Peyer's patch (tissue), 4 donors: ENCODE data around the gene TK1. TPM values are rescaled to one million over a fixed set of nuclear protein-coding genes. Genes with fewer than 3 reads are reported as not detected.

Source experiments
- DNase-seq, 3 donors: peaks; one replicate each; pipeline ENCODE4 v3.0.0-alpha.2; 2017 to 2019
- H3K27ac ChIP-seq, 4 donors: fragments of 200-600 bp; sonication (generic); one replicate each; pipeline ENCODE4 v1.5.1; 2016 to 2019
- H3K27me3 ChIP-seq, 2 donors: fragments of 200-600 bp; sonication (generic); one replicate each; pipeline ENCODE4 v1.5.1; 2019
- H3K36me3 ChIP-seq, 3 donors: fragments of 200-600 bp; sonication (generic); one replicate each; pipeline ENCODE4 v1.5.1; 2016 to 2019
- H3K4me1 ChIP-seq, 4 donors: fragments of 200-600 bp; sonication (generic); one replicate each; pipeline ENCODE4 v1.5.1; 2016 to 2019
- H3K4me3 ChIP-seq, 4 donors: fragments of 200-600 bp; sonication (generic); 1 replicate in 3 of 4; 2 replicates in 1 of 4; pipeline ENCODE4 v1.5.1; 2016 to 2019; ENCODE audit warnings: mild to moderate bottlenecking in 1 of 4
- H3K9me3 ChIP-seq, 4 donors: fragments of 200-600 bp; sonication (generic); one replicate each; pipeline ENCODE4 v1.5.1; 2016 to 2019; ENCODE audit warnings: mild to moderate bottlenecking in 1 of 4
- CTCF ChIP-seq, 6 experiments: fragments of 450-650 bp in 4 of 6; fragments of 200-600 bp in 2 of 6; sonication (generic) in 1 of 6; IDR thresholded peaks; one replicate each; pipeline ENCODE4 v1.5.1; 2017 to 2019; ENCODE audit warnings: antibody characterized with exemption in 6 of 6, mild to moderate bottlenecking in 3 of 6, moderate library complexity in 1 of 6
- POLR2A ChIP-seq, 2 donors: fragments of 450-650 bp; IDR thresholded peaks; one replicate each; pipeline ENCODE4 v1.5.1; 2017; ENCODE audit warnings: antibody characterized with exemption in 2 of 2, mild to moderate bottlenecking in 2 of 2, moderate library complexity in 2 of 2
- total RNA-seq, 4 donors: library from RNA; depleted of rRNA; stranded (reverse); fragments of >200 nt; gene quantifications; one replicate each; pipeline ENCODE4 v1.1.0, GENCODE V29; 2016

Gene TK1
- total RNA-seq, 4 donors from 2014 or later: 6.2 to 46.2 (median 10.1) TPM

GRCh38 chr17:78154903-78155811, 31.7 kb downstream of the TK1 start:
- TF ChIP-seq CTCF (IDR thresholded peaks at IDR 0.05): no peak
- TF ChIP-seq POLR2A (IDR thresholded peaks at IDR 0.05): no peak
- no peak overlapping the region for H3K4me3 ChIP-seq
- H3K36me3 ChIP-seq: no peaks in the 10 kb centered on the region
- DNase-seq: peak in 2 of 3 donors; percentile 50 to 68
- H3K27ac ChIP-seq: peak overlapping the region in 2 of 4 donors; percentile 17 to 66
- no peaks in the 10 kb centered on the region for H3K27me3 ChIP-seq
- no peaks in the 10 kb centered on the region for H3K9me3 ChIP-seq
- peaks cover 0 to 21% (median 3%) of the 10 kb centered on the region in 4 donors for H3K4me1 ChIP-seq

- Histone ChIP-seq H3K9me3 (no peaks in the 10 kb centered on the region), H3K36me3 (no peaks in the 10 kb centered on the region), H3K4me3 (no peak overlapping the region), H3K4me1 (peaks cover 0 to 17% (median 10%) of the 10 kb centered on the region in 4 donors), H3K27ac (peak overlapping the region in 1 of 4 donors; percentile 31), H3K27me3 (no peaks in the 10 kb centered on the region)
- peak in 1 of 3 donors; percentile 66 for DNase-seq
- TF ChIP-seq CTCF (IDR thresholded peaks at IDR 0.05): no peak
- TF ChIP-seq POLR2A (IDR thresholded peaks at IDR 0.05): no peak
These were observed 35.3 kb downstream of the TK1 start for GRCh38 chr17:78151514-78152008.

- H3K27ac ChIP-seq: peak overlapping the region in 1 of 4 donors; percentile 60
- H3K36me3 ChIP-seq: no peaks in the 10 kb centered on the region
- H3K9me3 ChIP-seq: no peaks in the 10 kb centered on the region
- TF ChIP-seq POLR2A (IDR thresholded peaks at IDR 0.05) (no peak), CTCF (IDR thresholded peaks at IDR 0.05) (no peak)
- H3K27me3 ChIP-seq: no peaks in the 10 kb centered on the region
- H3K4me1 ChIP-seq: peaks cover 10 to 44% (median 23%) of the 10 kb centered on the region in 4 donors
- DNase-seq: no peak
- no peak overlapping the region for H3K4me3 ChIP-seq
These were observed 38.4 kb downstream of the TK1 start for GRCh38 chr17:78148286-78149016.

- H3K27ac ChIP-seq: peak overlapping the region in 3 of 4 donors; percentile 15 to 71 (median 60)
- H3K36me3 ChIP-seq: no peaks in the 10 kb centered on the region
- TF ChIP-seq POLR2A (IDR thresholded peaks at IDR 0.05) (no peak), CTCF (IDR thresholded peaks at IDR 0.05) (no peak)
- no peak overlapping the region for H3K4me3 ChIP-seq
- peaks cover 12 to 47% (median 23%) of the 10 kb centered on the region in 4 donors for H3K4me1 ChIP-seq
- peak in 2 of 3 donors; percentile 79 to 83 for DNase-seq
- H3K9me3 ChIP-seq: no peaks in the 10 kb centered on the region
- H3K27me3 ChIP-seq: no peaks in the 10 kb centered on the region
These were observed 39.4 kb downstream of the TK1 start for GRCh38 chr17:78147315-78147998.

GRCh38 chr17:78146881-78147280, 40.0 kb downstream of the TK1 start:
- no peak for DNase-seq
- Histone ChIP-seq H3K4me3 (no peak overlapping the region), H3K27ac (peak overlapping the region in 2 of 4 donors; percentile 60 to 71), H3K36me3 (no peaks in the 10 kb centered on the region), H3K27me3 (no peaks in the 10 kb centered on the region), H3K9me3 (no peaks in the 10 kb centered on the region), H3K4me1 (peaks cover 12 to 48% (median 25%) of the 10 kb centered on the region in 4 donors)
- TF ChIP-seq CTCF (IDR thresholded peaks at IDR 0.05): no peak
- TF ChIP-seq POLR2A (IDR thresholded peaks at IDR 0.05): no peak
